GM12878 (cell line): Measurements from ENCODE around the gene RSPH9. TPM values are rescaled to one million over a fixed set of nuclear protein-coding genes. Genes with fewer than 3 reads are reported as not detected.

Experiments used
- ATAC-seq: fragments of 200-7000 bp; cut with Tn5 transposase; 3 replicates; pipeline ENCODE4 v1.9.1; 2020; ENCODE audit warnings: mild to moderate bottlenecking, moderate library complexity
- BruUV-seq: library from RNA; stranded (reverse); fragments of 400-500 nt; replicated peaks from 2 replicates; lab custom pipeline; 2021; lab: Mats Ljungman, UMichigan
- CTCF ChIA-PET: fragments of 300-600 bp; sonication (Branson Sonifier 250); formaldehyde crosslinking; extraction: SDS; loops from one replicate; lab custom pipeline; 2021; ENCODE audit warnings: inconsistent platforms; lab: Yijun Ruan, JAX
- POLR2A ChIA-PET: fragments of 350-600 bp; formaldehyde crosslinking; extraction: SDS; loops from one replicate; lab custom pipeline; 2021; ENCODE audit warnings: inconsistent platforms; lab: Charles Lee
- RAD21 ChIA-PET: fragments of 300-600 bp; sonication (Branson Sonifier 250); formaldehyde crosslinking; loops from one replicate; lab custom pipeline; 2023; ENCODE audit warnings: antibody characterized with exemption; ENCODE audit not compliant: unreplicated experiment; lab: Charles Lee
- SMC1A ChIA-PET: fragments of 300-600 bp; sonication (Branson Sonifier 250); formaldehyde crosslinking; loops from one replicate; lab custom pipeline; 2023; ENCODE audit not compliant: unreplicated experiment, uncharacterized antibody; lab: Charles Lee
- DNase-seq: peaks from one replicate; pipeline ENCODE4 v3.0.0-alpha.2; 2011; ENCODE audit warnings: low read depth, low spot score
- FAIRE-seq: peaks from 3 replicates; lab custom pipeline; 2011; peaks lifted over from hg19 to GRCh38; lab: Jason Lieb, UNC
- H2AFZ ChIP-seq: 2 replicates; pipeline ENCODE4 v1.6.0; 2011; ENCODE audit warnings: low read depth, low read length, control low read depth; ENCODE audit not compliant: control insufficient read depth
- H3K27ac ChIP-seq: 2 replicates; pipeline ENCODE4 v1.5.1; 2011; ENCODE audit warnings: control low read depth; ENCODE audit not compliant: control insufficient read depth, insufficient read depth
- H3K27me3 ChIP-seq, 2 experiments: replicated peaks in 1 of 2; 2 replicates each; pipeline versions ENCODE4 v1.6.0 to v1.6.1; 2011; ENCODE audit warnings: low read length in 1 of 2; ENCODE audit not compliant: control insufficient read depth in 2 of 2, insufficient read depth in 2 of 2
- H3K36me3 ChIP-seq, 2 experiments: 2 replicates each; pipeline ENCODE4 v1.5.1; 2011; ENCODE audit warnings: low read length in 1 of 2; ENCODE audit not compliant: control insufficient read depth in 2 of 2, insufficient read depth in 2 of 2
- H3K4me1 ChIP-seq: 2 replicates; pipeline ENCODE4 v1.6.1; 2011; ENCODE audit warnings: mild to moderate bottlenecking, low read length, moderate library complexity, mixed read lengths; ENCODE audit not compliant: control insufficient read depth, insufficient read depth
- H3K4me2 ChIP-seq: 2 replicates; pipeline ENCODE4 v1.6.0; 2011; ENCODE audit warnings: control low read depth; ENCODE audit not compliant: control insufficient read depth, insufficient read depth
- H3K4me3 ChIP-seq: fragments of 200-600 bp; sonication (generic); 2 replicates; pipeline ENCODE4 v1.5.1; 2016
- H3K79me2 ChIP-seq: 2 replicates; pipeline ENCODE4 v1.6.0; 2011; ENCODE audit warnings: low read length; ENCODE audit not compliant: control insufficient read depth, insufficient read depth
- H3K9ac ChIP-seq: 2 replicates; pipeline ENCODE4 v1.8.0; 2011; ENCODE audit warnings: low read length, control low read depth, mixed read lengths; ENCODE audit not compliant: control insufficient read depth, insufficient read depth
- H3K9me3 ChIP-seq: replicated peaks from 3 replicates; pipeline ENCODE4 v1.5.1; 2011; ENCODE audit warnings: mild to moderate bottlenecking, low read length; ENCODE audit not compliant: control insufficient read depth, insufficient read depth
- H4K20me1 ChIP-seq: 2 replicates; pipeline ENCODE4 v1.6.0; 2011; ENCODE audit not compliant: control insufficient read depth, insufficient read depth
- ATF2 ChIP-seq: IDR thresholded peaks from 2 replicates; pipeline ENCODE4 v1.6.1; 2012; ENCODE audit warnings: low read length, inconsistent platforms
- CTCF ChIP-seq, 3 experiments: IDR thresholded peaks in 2 of 3; conservative IDR thresholded peaks in 1 of 3; 2 replicates each; pipeline ENCODE4 v1.5.1; 2011; ENCODE audit warnings: low read depth in 3 of 3, low read length in 3 of 3, mild to moderate bottlenecking in 3 of 3, control low read depth in 2 of 3, moderate library complexity in 2 of 3, inconsistent platforms in 1 of 3, mixed read lengths in 1 of 3; ENCODE audit not compliant: control insufficient read depth in 2 of 3, insufficient read depth in 1 of 3; ENCODE audit errors: extremely low read depth in 1 of 3
- EZH2 ChIP-seq: IDR thresholded peaks from 2 replicates; pipeline ENCODE4 v1.6.1; 2012; ENCODE audit warnings: low read depth, mild to moderate bottlenecking, control low read depth, inconsistent platforms, low read length, borderline replicate concordance; ENCODE audit not compliant: control insufficient read depth
- KAT2A ChIP-seq: conservative IDR thresholded peaks from 2 replicates; pipeline ENCODE4 v1.6.1; 2011; ENCODE audit warnings: low read depth, low read length; ENCODE audit not compliant: control insufficient read depth
- PKNOX1 ChIP-seq: fragments of 450-650 bp; IDR thresholded peaks from 2 replicates; pipeline ENCODE4 v1.6.1; 2016; ENCODE audit warnings: mild to moderate bottlenecking
- POLR2A ChIP-seq: IDR thresholded peaks from 2 replicates; pipeline ENCODE4 v1.6.1; 2011; ENCODE audit warnings: low read depth, mild to moderate bottlenecking, low read length
- POLR2AphosphoS5 ChIP-seq: IDR thresholded peaks from 2 replicates; pipeline ENCODE4 v1.6.1; 2011; ENCODE audit warnings: mild to moderate bottlenecking, low read length, inconsistent platforms
- RB1 ChIP-seq: fragments of 450-650 bp; formaldehyde crosslinking; IDR thresholded peaks from 2 replicates; pipeline ENCODE4 v1.6.1; 2017; ENCODE audit warnings: mild to moderate bottlenecking, borderline replicate concordance
- SPI1 ChIP-seq: IDR thresholded peaks from 2 replicates; pipeline ENCODE4 v1.6.1; 2011; ENCODE audit warnings: low read depth, mild to moderate bottlenecking, low read length, moderate library complexity, borderline replicate concordance; ENCODE audit not compliant: insufficient read depth
- WGBS: methylation state at CpG from one replicate; pipeline ENCODE4 v1.1.6; 2016; ENCODE audit warnings: low lambda C conversion rate; ENCODE audit not compliant: insufficient replicate concordance, insufficient coverage; ENCODE audit errors: missing lambda C conversion rate; 5-methylcytosine and 5-hydroxymethylcytosine counted together
- in situ Hi-C: fragments of 300-500 bp; cut with MboI; formaldehyde crosslinking; loops from 9 replicates; pipeline ENCODE4 v1.14.3; 2018; ENCODE audit warnings: mixed read lengths
- intact Hi-C: fragments of 100-400 bp; cut with micrococcal nuclease; formaldehyde crosslinking; loops from one replicate; pipeline ENCODE4 v1.14.2; 2022; ENCODE audit not compliant: unreplicated experiment
- polyA plus RNA-seq, 11 experiments: library from polyadenylated mRNA; depleted of rRNA in 4 of 11; unstranded in 6 of 11; stranded (reverse) in 5 of 11; fragments of >200 nt; fragmentation: Nextera tagmentation in 4 of 11; fragmentation: Illumina TruSeq in 1 of 11; extraction: Ambion mirVana in 4 of 11; extraction: Trizol in 1 of 11; gene quantifications; 1 replicate in 1 of 11; 2 replicates in 10 of 11; pipeline versions ENCODE4 v1.2.1 to v1.2.3, GENCODE V29; 2011 to 2016; ENCODE audit warnings: inconsistent platforms in 2 of 11, missing spikeins in 2 of 11, low read depth in 1 of 11
- total RNA-seq, 4 experiments: library from RNA; depleted of rRNA in 3 of 4; stranded (reverse); fragments of >200 nt in 3 of 4; fragmentation: Illumina TruSeq in 1 of 4; extraction: Trizol in 1 of 4; gene quantifications; 2 replicates each; pipeline versions ENCODE4 v1.2.1 to v1.2.3, GENCODE V29; 2013 to 2021

Gene RSPH9
- total and polyA plus RNA-seq, 10 of the 15 experiments (the other 5 are each of a cell fraction or from before 2014, with no cell fraction given) = 0.26 to 0.63 (median 0.36) TPM; not detected in 6

- CTCF ChIA-PET = interaction anchor here (1.0 to 7.6 kb wide), 11 partner anchors 8 to 408 kb away, joined by 3 to 50 read pairs (median 3); partner anchors contain the start of gene VEGFA
- ATAC-seq = no peak
- POLR2A ChIA-PET = interaction anchor here (0.5 to 1.5 kb wide), 3 partner anchors 23 to 146 kb away, joined by 3 to 5 read pairs (median 3); no protein-coding TSS in a partner anchor
- Histone ChIP-seq H4K20me1 (no peaks in the 10 kb centered on the region), H3K9me3 (no peaks in the 10 kb centered on the region), H3K4me2 (no peak overlapping the region), H3K36me3 (peaks cover 12 to 36% of the 10 kb centered on the region in 2 experiments), H3K79me2 (no peaks in the 10 kb centered on the region), H3K4me3 (no peak overlapping the region), H3K27me3 (no peaks in the 10 kb centered on the region), H3K4me1 (peaks cover 34% of the 10 kb centered on the region), H3K27ac (no peak overlapping the region), H3K9ac (no peak overlapping the region), H2AFZ (no peak overlapping the region)
- no peak for FAIRE-seq
- intact Hi-C loops = no loop called here
- no TSS peak for BruUV-seq
- 98% methylated on average over 6 of the region's 6 CpGs for WGBS
- DNase-seq = no peak
- RAD21 ChIA-PET = interaction anchor here (1.0 to 7.8 kb wide), 3 partner anchors 100 to 410 kb away, joined by 3 to 79 read pairs (median 5); partner anchors contain the start of gene VEGFA
- in situ Hi-C loops = no loop called here
- TF ChIP-seq POLR2A (peak; percentile 16), POLR2AphosphoS5 (0 out of 2 replicates have a peak, but pooled peaks have one; percentile 9), PKNOX1 (no peak)
- SMC1A ChIA-PET = interaction anchor here (1.3 to 1.4 kb wide), 3 partner anchors 24 to 54 kb away, joined by 3 to 5 read pairs (median 3); no protein-coding TSS in a partner anchor
Measured at GRCh38 chr6:43670623-43670986, 25.8 kb downstream of the RSPH9 start.

- Histone ChIP-seq H3K4me2 (no peak overlapping the region), H3K4me1 (peaks cover 34% of the 10 kb centered on the region), H3K9ac (no peak overlapping the region)
- in situ Hi-C loops = no loop called here
- no peak for DNase-seq
- BruUV-seq = no TSS peak
- TF ChIP-seq ATF2 (no peak), SPI1 (no peak), POLR2A (peak; percentile 4; the same call in 1 of the 2 replicates), KAT2A (no peak), RB1 (no peak), EZH2 (no peak), CTCF (IDR thresholded peaks at IDR 0.05 in 2 of 3, conservative IDR thresholded peaks at IDR 0.05 in 1 of 3; ENCODE audit: control insufficient read depth in 2 of 3, extremely low read depth in 1 of 3, insufficient read depth in 1 of 3, low read depth in 3 of 3, low read length in 3 of 3) (no peak)
- TF ChIP-seq, all 136 proteins: peak for 1
- no peaks in the 10 kb centered on the region for H3K9me3 ChIP-seq
- ChIA-PET RAD21 (interaction anchor here (1.9 to 7.8 kb wide), 2 partner anchors 99 to 409 kb away, joined by 5 to 79 read pairs; partner anchors contain the start of gene VEGFA), SMC1A (no interaction called here), POLR2A (interaction anchor here (0.5 to 1.5 kb wide), 3 partner anchors 24 to 146 kb away, joined by 3 to 5 read pairs (median 3); no protein-coding TSS in a partner anchor), CTCF (interaction anchor here (1.0 to 7.6 kb wide), 7 partner anchors 54 to 408 kb away, joined by 3 to 50 read pairs (median 3); no protein-coding TSS in a partner anchor)
- H3K27me3 ChIP-seq = no peaks in the 10 kb centered on the region
- peaks cover 12 to 36% of the 10 kb centered on the region in 2 experiments for H3K36me3 ChIP-seq
- WGBS = 96% methylated on average over 8 of the region's 8 CpGs
- H2AFZ ChIP-seq = no peak overlapping the region
- H4K20me1 ChIP-seq = no peaks in the 10 kb centered on the region
- FAIRE-seq (no peak), ATAC-seq (no peak)
- H3K79me2 ChIP-seq = no peaks in the 10 kb centered on the region
- H3K4me3 ChIP-seq = no peak overlapping the region
- no peak overlapping the region for H3K27ac ChIP-seq
- intact Hi-C loops = no loop called here
Measured at GRCh38 chr6:43671011-43671800, 26.4 kb downstream of the RSPH9 start.
